H1 (cell line): ENCODE measurements around the gene ZMIZ1. TPM values are rescaled to one million over a fixed set of nuclear protein-coding genes. Genes with fewer than 3 reads are reported as not detected.

Source experiments
- CTCF ChIA-PET: fragments of 300-600 bp; sonication (Branson Sonifier 250); formaldehyde crosslinking; loops from one replicate; lab custom pipeline; 2021; ENCODE audit not compliant: partially characterized antibody; lab: Charles Lee
- POLR2A ChIA-PET: fragments of 300-600 bp; sonication (Branson Sonifier 250); formaldehyde crosslinking; loops from one replicate; lab custom pipeline; 2021; ENCODE audit warnings: inconsistent platforms; ENCODE audit not compliant: partially characterized antibody; lab: Charles Lee
- DNase-seq, 2 experiments: peaks; one replicate each; pipeline versions ENCODE4 v3.0.0 to v3.0.0-alpha.2; 2010 to 2022; ENCODE audit warnings: low spot score in 2 of 2, low read depth in 1 of 2, mixed read lengths in 1 of 2
- FAIRE-seq: peaks from 2 replicates; lab custom pipeline; 2011; peaks lifted over from hg19 to GRCh38; lab: Jason Lieb, UNC
- H2AFZ ChIP-seq: 2 replicates; pipeline ENCODE4 v1.8.1; 2012; ENCODE audit warnings: low read length, inconsistent platforms
- H2AK5ac ChIP-seq: 2 replicates; pipeline ENCODE4 v1.6.1; 2013; ENCODE audit warnings: low read depth, low read length
- H2BK120ac ChIP-seq: replicated peaks from 2 replicates; pipeline ENCODE3; 2013; ENCODE audit warnings: low read depth, low read length, inconsistent platforms
- H2BK12ac ChIP-seq: 2 replicates; pipeline ENCODE4 v1.6.1; 2013; ENCODE audit warnings: low read depth, low read length
- H2BK15ac ChIP-seq: 2 replicates; pipeline ENCODE4 v1.6.1; 2013; ENCODE audit warnings: low read length
- H2BK20ac ChIP-seq: 2 replicates; pipeline ENCODE4 v1.6.1; 2013; ENCODE audit warnings: low read length
- H2BK5ac ChIP-seq: 2 replicates; pipeline ENCODE4 v1.6.1; 2013; ENCODE audit warnings: low read depth, low read length
- H3K14ac ChIP-seq: 2 replicates; pipeline ENCODE4 v1.6.1; 2013; ENCODE audit warnings: inconsistent platforms; ENCODE audit not compliant: insufficient read length
- H3K18ac ChIP-seq: 2 replicates; pipeline ENCODE4 v1.6.1; 2013; ENCODE audit warnings: low read length; ENCODE audit errors: extremely low read depth
- H3K23ac ChIP-seq: 2 replicates; pipeline ENCODE4 v1.6.1; 2013; ENCODE audit warnings: inconsistent platforms; ENCODE audit not compliant: insufficient read length
- H3K23me2 ChIP-seq: 2 replicates; pipeline ENCODE4 v1.6.1; 2013; ENCODE audit warnings: low read depth, low read length
- H3K27ac ChIP-seq: 2 replicates; pipeline ENCODE4 v1.6.1; 2011; ENCODE audit warnings: low read depth, low read length, inconsistent platforms
- H3K27me3 ChIP-seq, 4 experiments: replicated peaks in 1 of 4; 1 replicate in 1 of 4; 2 replicates in 3 of 4; pipeline versions ENCODE4 v1.6.1 to v1.8.1; 2011 to 2013; ENCODE audit warnings: low read length in 3 of 4, mild to moderate bottlenecking in 3 of 4, inconsistent platforms in 2 of 4, mixed read lengths in 2 of 4, moderate library complexity in 1 of 4; ENCODE audit not compliant: control insufficient read depth in 3 of 4, insufficient read depth in 3 of 4; ENCODE audit errors: extremely low read depth in 1 of 4
- H3K36me3 ChIP-seq, 4 experiments: 2 replicates each; pipeline versions ENCODE4 v1.6.1 to v1.8.1; 2011 to 2013; ENCODE audit warnings: mild to moderate bottlenecking in 4 of 4, low read length in 3 of 4, moderate library complexity in 2 of 4, control low read depth in 1 of 4, inconsistent platforms in 1 of 4; ENCODE audit not compliant: insufficient read depth in 4 of 4, control insufficient read depth in 2 of 4
- H3K4ac ChIP-seq: replicated peaks from 2 replicates; pipeline ENCODE3; 2013; ENCODE audit warnings: low read length, low read depth, mixed read lengths, inconsistent platforms; ENCODE audit not compliant: insufficient read length
- H3K4me1 ChIP-seq, 4 experiments: replicated peaks in 1 of 4; 1 replicate in 1 of 4; 2 replicates in 3 of 4; pipeline versions ENCODE4 v1.6.1 to v1.8.1; 2011 to 2013; ENCODE audit warnings: low read length in 3 of 4, inconsistent platforms in 2 of 4, mixed read lengths in 1 of 4; ENCODE audit not compliant: insufficient read depth in 4 of 4, control insufficient read depth in 3 of 4
- H3K4me2 ChIP-seq, 2 experiments: 2 replicates each; pipeline versions ENCODE4 v1.6.1 to v1.8.1; 2011 to 2013; ENCODE audit warnings: low read depth in 2 of 2, low read length in 2 of 2, control low read depth in 1 of 2, inconsistent platforms in 1 of 2, mild to moderate bottlenecking in 1 of 2; ENCODE audit not compliant: insufficient read depth in 1 of 2
- H3K4me3 ChIP-seq, 4 experiments: fragments of 200-600, 300-600 bp in 1 of 4; sonication (generic), shearing (Covaris generic), sonication (Bioruptor Twin) in 1 of 4; 2 replicates each; pipeline versions ENCODE4 v1.5.1 to v1.8.1; 2011 to 2016; ENCODE audit warnings: low read length in 4 of 4, low read depth in 3 of 4, control low read depth in 2 of 4, inconsistent platforms in 2 of 4, mild to moderate bottlenecking in 2 of 4, mixed read lengths in 1 of 4, moderate library complexity in 1 of 4; ENCODE audit not compliant: insufficient read depth in 2 of 4; ENCODE audit errors: extremely low read depth in 1 of 4
- H3K56ac ChIP-seq: replicated peaks from 2 replicates; pipeline ENCODE3; 2013; ENCODE audit warnings: low read depth, mild to moderate bottlenecking, mixed read lengths, low read length, inconsistent platforms; ENCODE audit not compliant: insufficient read length
- H3K79me1 ChIP-seq: 2 replicates; pipeline ENCODE4 v1.6.1; 2013; ENCODE audit warnings: low read depth, low read length, control low read depth
- H3K79me2 ChIP-seq, 2 experiments: 2 replicates each; pipeline versions ENCODE4 v1.6.1 to v1.8.1; 2012 to 2013; ENCODE audit warnings: low read length in 2 of 2, mild to moderate bottlenecking in 2 of 2, inconsistent platforms in 1 of 2; ENCODE audit not compliant: insufficient read depth in 2 of 2, control insufficient read depth in 1 of 2
- H3K9ac ChIP-seq, 4 experiments: replicated peaks in 1 of 4; 1 replicate in 1 of 4; 2 replicates in 3 of 4; pipeline versions ENCODE4 v1.6.1 to v1.8.1; 2011 to 2013; ENCODE audit warnings: low read depth in 3 of 4, low read length in 3 of 4, control low read depth in 2 of 4, mild to moderate bottlenecking in 2 of 4, moderate library complexity in 2 of 4, inconsistent platforms in 1 of 4; ENCODE audit errors: extremely low read depth in 1 of 4
- H3K9me3 ChIP-seq, 2 experiments: 2 replicates each; pipeline versions ENCODE4 v1.6.1 to v1.8.1; 2012 to 2013; ENCODE audit warnings: mild to moderate bottlenecking in 2 of 2, moderate library complexity in 2 of 2, control low read depth in 1 of 2, inconsistent platforms in 1 of 2, low read depth in 1 of 2, low read length in 1 of 2, mixed read lengths in 1 of 2; ENCODE audit not compliant: insufficient read depth in 2 of 2
- H4K20me1 ChIP-seq, 2 experiments: replicated peaks in 1 of 2; 2 replicates each; pipeline versions ENCODE3 to v1.8.1; 2011 to 2013; ENCODE audit warnings: inconsistent platforms in 2 of 2, low read length in 2 of 2, mild to moderate bottlenecking in 1 of 2; ENCODE audit not compliant: insufficient read depth in 2 of 2, control insufficient read depth in 1 of 2
- H4K5ac ChIP-seq: 2 replicates; pipeline ENCODE4 v1.6.1; 2013; ENCODE audit warnings: low read length, low read depth, mixed read lengths, inconsistent platforms; ENCODE audit not compliant: insufficient read length
- H4K8ac ChIP-seq: 2 replicates; pipeline ENCODE4 v1.8.0; 2013; ENCODE audit warnings: mild to moderate bottlenecking, moderate library complexity, low read length, inconsistent platforms; ENCODE audit not compliant: insufficient read depth; ENCODE audit errors: extremely low read depth
- H4K91ac ChIP-seq: replicated peaks from 2 replicates; pipeline ENCODE3; 2013; ENCODE audit warnings: low read length, mixed read lengths, inconsistent platforms; ENCODE audit not compliant: insufficient read length
- CHD2 ChIP-seq: IDR thresholded peaks from 2 replicates; pipeline ENCODE4 v1.6.1; 2012; ENCODE audit warnings: low read length, improper control_type of control experiment
- JUND ChIP-seq: IDR thresholded peaks from 2 replicates; pipeline ENCODE4 v1.6.1; 2011; ENCODE audit warnings: mild to moderate bottlenecking, improper control_type of control experiment, low read length
- KDM4A ChIP-seq: IDR thresholded peaks from one replicate; pipeline ENCODE4 v1.7.1; 2012; ENCODE audit warnings: low read depth, mild to moderate bottlenecking, moderate library complexity, low read length, inconsistent platforms; ENCODE audit not compliant: severe bottlenecking
- SIN3A ChIP-seq, 2 experiments: IDR thresholded peaks in 1 of 2; conservative IDR thresholded peaks in 1 of 2; 2 replicates each; pipeline ENCODE4 v1.6.1; 2011 to 2012; ENCODE audit warnings: low read length in 2 of 2, improper control_type of control experiment in 1 of 2, low read depth in 1 of 2, mild to moderate bottlenecking in 1 of 2
- WGBS, 2 experiments: shearing (Covaris generic) in 1 of 2; methylation state at CpG; one replicate each; pipeline versions ENCODE4 v1.1.6 to v1.1.7; 2013 to 2015; ENCODE audit warnings: low lambda C conversion rate in 2 of 2, mixed read lengths in 2 of 2, inconsistent platforms in 1 of 2, low coverage in 1 of 2, missing lambda C conversion rate in 1 of 2; ENCODE audit not compliant: insufficient replicate concordance in 2 of 2, insufficient coverage in 1 of 2, insufficient read length in 1 of 2; ENCODE audit errors: extremely low coverage in 1 of 2, missing lambda C conversion rate in 1 of 2; 5-methylcytosine and 5-hydroxymethylcytosine counted together
- polyA plus RNA-seq, 7 experiments: library from polyadenylated mRNA; depleted of rRNA in 3 of 7; stranded (reverse) in 5 of 7; unstranded in 2 of 7; fragments of >200 nt in 5 of 7; fragments of 200-250 nt in 2 of 7; gene quantifications; 1 replicate in 5 of 7; 2 replicates in 1 of 7; 4 replicates in 1 of 7; pipeline versions ENCODE4 v1.2.1 to v1.2.3, GENCODE V29; 2011 to 2013; ENCODE audit warnings: missing spikeins in 2 of 7, mixed read lengths in 2 of 7
- total RNA-seq: library from RNA; stranded (reverse); fragmentation: NEBNext Ultra II Directional; extraction: Animal tissue kit (Norgen Biotek cat#: 25700); gene quantifications from 2 replicates; pipeline ENCODE4 v1.2.1, GENCODE V29; 2021
- TF ChIP-seq, protein P1 (sequence below): IDR thresholded peaks from 2 replicates; pipeline ENCODE4 v1.6.1; 2011; ENCODE audit warnings: low read depth, mild to moderate bottlenecking, low read length; ENCODE audit not compliant: insufficient read depth

Gene ZMIZ1
- total and polyA plus RNA-seq, 2 of the 8 experiments (the other 6 are each of a cell fraction or from before 2014, with no cell fraction given) = 8.1 to 28.0 TPM

DNA sequence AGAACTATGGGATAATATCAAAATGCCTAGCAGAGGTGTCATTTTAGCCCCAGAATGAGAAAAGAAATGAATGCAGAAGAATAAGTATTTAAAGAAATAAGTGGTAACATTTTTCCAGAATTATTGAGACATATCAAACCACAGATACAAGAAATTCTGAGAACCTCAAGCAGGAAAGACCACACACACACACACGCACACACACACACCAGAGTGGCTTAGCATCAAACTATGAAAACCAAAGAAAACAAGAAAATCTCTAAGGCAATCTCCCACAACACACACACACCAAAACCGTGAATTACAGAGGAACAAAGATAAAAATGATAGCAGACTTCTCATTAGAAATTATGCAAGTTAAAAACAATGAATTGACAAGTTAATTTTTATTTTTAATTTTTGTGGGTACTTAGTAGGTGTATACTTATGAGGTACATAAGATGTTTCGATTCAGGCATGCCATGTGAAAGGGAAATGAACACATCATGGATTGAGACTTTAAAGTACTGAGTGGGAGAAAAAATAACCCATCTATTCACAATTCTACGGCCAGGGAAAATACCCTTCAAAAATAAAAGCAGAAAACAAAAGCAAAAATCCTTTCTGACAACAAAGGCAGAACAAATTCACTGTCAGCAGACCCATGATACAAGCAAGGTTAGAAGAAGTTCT, 293.1 kb downstream of the ZMIZ1 start:
- no peaks in the 10 kb centered on the region for H3K79me2 ChIP-seq
- no peaks in the 10 kb centered on the region for H3K79me1 ChIP-seq
- no peaks in the 10 kb centered on the region; a peak in 1 of 4 replicates for H3K9me3 ChIP-seq
- H3K4me2 ChIP-seq = no peak overlapping the region
- no peak overlapping the region for H3K4ac ChIP-seq
- H2BK20ac ChIP-seq = no peak overlapping the region
- no peak overlapping the region for H3K14ac ChIP-seq
- no peak overlapping the region for H2BK15ac ChIP-seq
- H3K23ac ChIP-seq = no peak overlapping the region
- CTCF ChIA-PET = no interaction called here
- H3K9ac ChIP-seq = no peak overlapping the region
- H2AFZ ChIP-seq = no peak overlapping the region
- no peaks in the 10 kb centered on the region for H3K27me3 ChIP-seq
- no peaks in the 10 kb centered on the region for H4K20me1 ChIP-seq
- 92% methylated on average over 4 of the region's 4 CpGs; no CpG with 5 or more reads in 1 of the 2 experiments for WGBS, 2 experiments
- H3K4me1 ChIP-seq = no peaks in the 10 kb centered on the region
- no peak overlapping the region for H2BK12ac ChIP-seq
- no peak for TF ChIP-seq JUND
- TF ChIP-seq, protein P1, sequence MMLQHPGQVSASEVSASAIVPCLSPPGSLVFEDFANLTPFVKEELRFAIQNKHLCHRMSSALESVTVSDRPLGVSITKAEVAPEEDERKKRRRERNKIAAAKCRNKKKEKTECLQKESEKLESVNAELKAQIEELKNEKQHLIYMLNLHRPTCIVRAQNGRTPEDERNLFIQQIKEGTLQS = no peak
- TF ChIP-seq KDM4A = no peak
- TF ChIP-seq CHD2 = no peak
- no peak for TF ChIP-seq SIN3A (conservative IDR thresholded peaks at IDR 0.05 in 1 of 2, IDR thresholded peaks at IDR 0.05 in 1 of 2; ENCODE audit: low read depth in 1 of 2, low read length in 2 of 2)
- TF ChIP-seq, all 59 proteins: peak for 0
- H4K8ac ChIP-seq = no peak overlapping the region
- FAIRE-seq (no peak), DNase-seq (no peak)
- H2BK120ac ChIP-seq = no peak overlapping the region
- H4K5ac ChIP-seq = no peak overlapping the region
- no peak overlapping the region for H3K18ac ChIP-seq
- no peaks in the 10 kb centered on the region for H3K23me2 ChIP-seq
- no peaks in the 10 kb centered on the region for H3K36me3 ChIP-seq
- POLR2A ChIA-PET = no interaction called here
- H2AK5ac ChIP-seq = no peak overlapping the region
- no peak overlapping the region for H4K91ac ChIP-seq
- H3K56ac ChIP-seq = no peak overlapping the region
- no peak overlapping the region for H2BK5ac ChIP-seq
- no peak overlapping the region for H3K27ac ChIP-seq
- H3K4me3 ChIP-seq = no peak overlapping the region
